HCT116 (cell line): Measurements from ENCODE around the gene ITGA4. TPM values are rescaled to one million over a fixed set of nuclear protein-coding genes. Genes with fewer than 3 reads are reported as not detected.

ENCODE experiments used
- ATAC-seq: fragments of 200-7000 bp; cut with Tn5 transposase; 2 replicates; pipeline ENCODE4 v1.9.1; 2020; ENCODE audit warnings: mild to moderate bottlenecking, moderate library complexity
- BruUV-seq: library from RNA; stranded (reverse); fragments of 400-500 nt; replicated peaks from 2 replicates; lab custom pipeline; 2021; lab: Mats Ljungman, UMichigan
- CTCF ChIA-PET: fragments of 300-600 bp; sonication (Branson Sonifier 250); formaldehyde crosslinking; loops from one replicate; lab custom pipeline; 2021; ENCODE audit warnings: antibody characterized with exemption; lab: Charles Lee
- POLR2A ChIA-PET: fragments of 300-600, 350-600 bp; sonication (Branson Sonifier 250); formaldehyde crosslinking; loops from one replicate; lab custom pipeline; 2021; ENCODE audit warnings: antibody characterized with exemption; lab: Charles Lee
- RAD21 ChIA-PET, 2 experiments: fragments of 300-600 bp; sonication (Branson Sonifier 250); formaldehyde crosslinking; loops; one replicate each; lab custom pipeline; 2023; ENCODE audit warnings: low total read pairs in 2 of 2; ENCODE audit not compliant: uncharacterized antibody in 2 of 2, unreplicated experiment in 2 of 2, low non-redundant PET in 1 of 2; lab: Charles Lee
- DNase-seq: peaks from one replicate; pipeline ENCODE4 v3.0.0-alpha.2; 2010; ENCODE audit warnings: low read depth, low spot score
- H2AFZ ChIP-seq: fragments of 200-600 bp; shearing (Covaris generic), sonication (generic); 2 replicates; pipeline ENCODE4 v1.6.1; 2017; ENCODE audit warnings: low read depth, mixed run types, mixed read lengths, antibody characterized with exemption, low read length; ENCODE audit not compliant: poor library complexity, severe bottlenecking
- H3K27ac ChIP-seq: 2 replicates; pipeline ENCODE4 v1.5.1; 2012; ENCODE audit warnings: low read depth, low read length
- H3K27me3 ChIP-seq: fragments of 200-600 bp; sonication (generic); 2 replicates; pipeline ENCODE4 v1.6.1; 2016; ENCODE audit warnings: mixed run types, low read length, mixed read lengths; ENCODE audit not compliant: insufficient read depth
- H3K36me3 ChIP-seq, 2 experiments: fragments of 200-500 bp in 1 of 2; fragments of 200-600 bp in 1 of 2; sonication (Bioruptor generic) in 1 of 2; sonication (generic) in 1 of 2; 2 replicates each; pipeline versions ENCODE4 v1.5.1 to v1.6.1; 2014 to 2016; ENCODE audit warnings: low read length in 2 of 2, inconsistent platforms in 1 of 2, mixed read lengths in 1 of 2, mixed run types in 1 of 2; ENCODE audit not compliant: insufficient read depth in 2 of 2, control insufficient read depth in 1 of 2
- H3K4me1 ChIP-seq, 2 experiments: fragments of 200-600 bp in 1 of 2; sonication (generic) in 1 of 2; 2 replicates each; pipeline versions ENCODE4 v1.5.1 to v1.6.1; 2012 to 2017; ENCODE audit warnings: low read length in 2 of 2, inconsistent platforms in 1 of 2, mild to moderate bottlenecking in 1 of 2, mixed read lengths in 1 of 2, mixed run types in 1 of 2, moderate library complexity in 1 of 2; ENCODE audit not compliant: insufficient read depth in 2 of 2, control insufficient read depth in 1 of 2
- H3K4me2 ChIP-seq: fragments of 200-600 bp; sonication (generic); 2 replicates; pipeline ENCODE4 v1.6.1; 2017; ENCODE audit warnings: mixed run types, low read length, mixed read lengths
- H3K4me3 ChIP-seq, 2 experiments: fragments of 200-600 bp in 1 of 2; sonication (generic) in 1 of 2; replicated peaks in 1 of 2; 2 replicates each; pipeline ENCODE4 v1.5.1; 2011 to 2016; ENCODE audit warnings: low read length in 2 of 2, control low read depth in 1 of 2, low read depth in 1 of 2, mild to moderate bottlenecking in 1 of 2, mixed read lengths in 1 of 2, mixed run types in 1 of 2
- H3K79me2 ChIP-seq: fragments of 200-600 bp; sonication (generic); 2 replicates; pipeline ENCODE4 v1.6.1; 2017; ENCODE audit warnings: mild to moderate bottlenecking, mixed run types, low read length, moderate library complexity, mixed read lengths; ENCODE audit not compliant: insufficient read depth
- H3K9ac ChIP-seq: fragments of 200-600 bp; sonication (generic); 2 replicates; pipeline ENCODE4 v1.6.1; 2016; ENCODE audit warnings: low read length, mixed read lengths
- H3K9me2 ChIP-seq: fragments of 200-600 bp; sonication (generic), shearing (Covaris generic); 2 replicates; pipeline ENCODE4 v1.6.1; 2017; ENCODE audit warnings: mixed run types, mild to moderate bottlenecking, moderate library complexity; ENCODE audit not compliant: insufficient read depth
- H3K9me3 ChIP-seq, 2 experiments: fragments of 200-500 bp in 1 of 2; fragments of 200-600 bp in 1 of 2; sonication (Bioruptor generic) in 1 of 2; sonication (generic) in 1 of 2; 2 replicates each; pipeline ENCODE4 v1.6.1; 2014 to 2017; ENCODE audit warnings: low read length in 2 of 2, mixed read lengths in 2 of 2, inconsistent platforms in 1 of 2, low read depth in 1 of 2, mild to moderate bottlenecking in 1 of 2, mixed run types in 1 of 2, moderate library complexity in 1 of 2; ENCODE audit not compliant: control insufficient read depth in 1 of 2, insufficient read depth in 1 of 2
- H4K20me1 ChIP-seq: fragments of 200-600 bp; sonication (generic), shearing (Covaris generic); 2 replicates; pipeline ENCODE4 v1.6.1; 2017; ENCODE audit warnings: mixed run types, mild to moderate bottlenecking, moderate library complexity; ENCODE audit not compliant: insufficient read depth
- EGR1 ChIP-seq: IDR thresholded peaks from 2 replicates; pipeline ENCODE4 v1.6.1; 2012; ENCODE audit warnings: low read depth
- POLR2A ChIP-seq: IDR thresholded peaks from 2 replicates; pipeline ENCODE4 v1.7.0; 2011; ENCODE audit warnings: borderline replicate concordance; ENCODE audit not compliant: insufficient read depth, insufficient read length; ENCODE audit errors: extremely low read depth
- POLR2AphosphoS5 ChIP-seq: IDR thresholded peaks from 2 replicates; pipeline ENCODE4 v1.6.1; 2011; ENCODE audit warnings: mild to moderate bottlenecking, low read depth, low read length, moderate library complexity
- RAD21 ChIP-seq: IDR thresholded peaks from 2 replicates; pipeline ENCODE4 v1.6.1; 2012; ENCODE audit warnings: low read depth, mild to moderate bottlenecking
- SP1 ChIP-seq: IDR thresholded peaks from 2 replicates; pipeline ENCODE4 v1.6.1; 2012; ENCODE audit warnings: low read depth
- TCF7L2 ChIP-seq: IDR thresholded peaks from 2 replicates; pipeline ENCODE4 v1.7.0; 2011; ENCODE audit warnings: borderline replicate concordance, inconsistent platforms; ENCODE audit not compliant: insufficient read depth, insufficient read length; ENCODE audit errors: extremely low read depth
- ZNF274 ChIP-seq: fragments of 200-500 bp; sonication (Bioruptor generic); IDR thresholded peaks from 2 replicates; pipeline ENCODE4 v1.6.1; 2014; ENCODE audit warnings: mild to moderate bottlenecking, low read depth, low read length, inconsistent platforms
- intact Hi-C: fragments of 100-400 bp; cut with micrococcal nuclease; formaldehyde crosslinking; loops from 2 replicates; pipeline ENCODE4 v1.10.0; 2022
- total RNA-seq: library from RNA; stranded (reverse); gene quantifications from one replicate; pipeline ENCODE4 v1.2.1, GENCODE V29; 2021; ENCODE audit not compliant: unreplicated experiment
- TF ChIP-seq, protein P1 (sequence below), 3 experiments: fragments of 200-600 bp in 1 of 3; sonication (generic) in 1 of 3; IDR thresholded peaks in 2 of 3; conservative IDR thresholded peaks in 1 of 3; 2 replicates each; pipeline ENCODE4 v1.5.1; 2012 to 2017; ENCODE audit warnings: low read depth in 2 of 3, low read length in 2 of 3, antibody characterized with exemption in 1 of 3, borderline replicate concordance in 1 of 3, control low read depth in 1 of 3, mild to moderate bottlenecking in 1 of 3, mixed read lengths in 1 of 3, mixed run types in 1 of 3, moderate library complexity in 1 of 3; ENCODE audit not compliant: insufficient read depth in 1 of 3

The ITGA4 gene
- total RNA-seq, 1 experiment from 2014 or later = 0.49 TPM

DNA sequence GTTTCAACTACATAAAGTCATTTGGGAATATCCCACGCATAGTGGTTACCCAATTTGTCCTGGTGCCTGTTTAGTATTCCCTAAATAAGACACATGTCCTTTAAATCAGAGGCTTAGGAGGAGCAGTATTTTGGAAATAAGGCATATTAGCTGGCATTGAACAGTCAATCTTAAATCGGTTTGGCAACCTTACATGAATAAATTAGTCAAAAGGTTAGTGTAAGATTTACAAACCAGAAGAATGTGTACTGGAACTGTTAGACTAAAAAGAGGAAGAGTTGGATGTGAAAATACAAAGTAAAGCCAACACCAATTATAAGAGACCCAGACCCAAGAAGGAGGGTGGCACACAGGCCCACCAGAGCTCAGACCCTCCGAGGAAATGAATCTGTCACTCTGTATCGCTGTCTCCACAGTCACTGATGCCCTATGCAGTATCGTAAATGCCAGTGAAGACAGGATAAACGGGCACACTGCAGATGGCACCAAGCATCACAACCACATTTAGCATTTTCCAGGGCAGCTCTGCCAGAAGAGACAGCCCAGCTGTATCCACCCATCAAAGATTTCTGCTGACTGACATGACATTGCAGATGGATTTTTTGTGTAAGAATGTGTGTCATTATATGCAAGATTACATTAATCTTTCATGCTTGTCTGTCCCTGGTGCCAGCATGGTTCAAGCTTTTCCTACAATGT is 109.3 kb downstream of the ITGA4 start:
- DNase-seq (no peak), ATAC-seq (no peak)
- Histone ChIP-seq H3K9me2 (no peaks in the 10 kb centered on the region), H3K9me3 (no peaks in the 10 kb centered on the region), H3K27ac (no peak overlapping the region), H3K27me3 (no peaks in the 10 kb centered on the region), H3K9ac (no peak overlapping the region), H2AFZ (no peak overlapping the region), H4K20me1 (no peaks in the 10 kb centered on the region), H3K4me3 (no peak overlapping the region), H3K36me3 (no peaks in the 10 kb centered on the region), H3K79me2 (no peaks in the 10 kb centered on the region), H3K4me1 (no peaks in the 10 kb centered on the region), H3K4me2 (no peak overlapping the region)
- BruUV-seq = no TSS peak
- TF ChIP-seq SP1 (no peak), POLR2AphosphoS5 (no peak), RAD21 (no peak), POLR2A (no peak), ZNF274 (no peak), EGR1 (no peak), TCF7L2 (no peak)
- TF ChIP-seq, protein P1, sequence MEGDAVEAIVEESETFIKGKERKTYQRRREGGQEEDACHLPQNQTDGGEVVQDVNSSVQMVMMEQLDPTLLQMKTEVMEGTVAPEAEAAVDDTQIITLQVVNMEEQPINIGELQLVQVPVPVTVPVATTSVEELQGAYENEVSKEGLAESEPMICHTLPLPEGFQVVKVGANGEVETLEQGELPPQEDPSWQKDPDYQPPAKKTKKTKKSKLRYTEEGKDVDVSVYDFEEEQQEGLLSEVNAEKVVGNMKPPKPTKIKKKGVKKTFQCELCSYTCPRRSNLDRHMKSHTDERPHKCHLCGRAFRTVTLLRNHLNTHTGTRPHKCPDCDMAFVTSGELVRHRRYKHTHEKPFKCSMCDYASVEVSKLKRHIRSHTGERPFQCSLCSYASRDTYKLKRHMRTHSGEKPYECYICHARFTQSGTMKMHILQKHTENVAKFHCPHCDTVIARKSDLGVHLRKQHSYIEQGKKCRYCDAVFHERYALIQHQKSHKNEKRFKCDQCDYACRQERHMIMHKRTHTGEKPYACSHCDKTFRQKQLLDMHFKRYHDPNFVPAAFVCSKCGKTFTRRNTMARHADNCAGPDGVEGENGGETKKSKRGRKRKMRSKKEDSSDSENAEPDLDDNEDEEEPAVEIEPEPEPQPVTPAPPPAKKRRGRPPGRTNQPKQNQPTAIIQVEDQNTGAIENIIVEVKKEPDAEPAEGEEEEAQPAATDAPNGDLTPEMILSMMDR (IDR thresholded peaks at IDR 0.05 in 2 of 3, conservative IDR thresholded peaks at IDR 0.05 in 1 of 3; ENCODE audit: borderline replicate concordance in 1 of 3, insufficient read depth in 1 of 3, low read depth in 2 of 3, low read length in 2 of 3) = no peak
- intact Hi-C loops = no loop called here
- ChIA-PET RAD21 (no interaction called here), POLR2A (no interaction called here), CTCF (no interaction called here)
